CD4-positive, alpha-beta T cell treated with Interleukin-17A for 4 hours (primary cell): ENCODE data around the gene KAT8.
"Not testable (repeated sequence)": the region's sequence is repeated elsewhere in the genome, so short reads cannot be mapped to it uniquely, and the experiment has no call there.

Source experiments
- DNase-seq: peaks from one replicate; pipeline ENCODE4 v3.0.0-alpha.2; 2020; ENCODE audit warnings: mixed read lengths

Gene KAT8

DNA sequence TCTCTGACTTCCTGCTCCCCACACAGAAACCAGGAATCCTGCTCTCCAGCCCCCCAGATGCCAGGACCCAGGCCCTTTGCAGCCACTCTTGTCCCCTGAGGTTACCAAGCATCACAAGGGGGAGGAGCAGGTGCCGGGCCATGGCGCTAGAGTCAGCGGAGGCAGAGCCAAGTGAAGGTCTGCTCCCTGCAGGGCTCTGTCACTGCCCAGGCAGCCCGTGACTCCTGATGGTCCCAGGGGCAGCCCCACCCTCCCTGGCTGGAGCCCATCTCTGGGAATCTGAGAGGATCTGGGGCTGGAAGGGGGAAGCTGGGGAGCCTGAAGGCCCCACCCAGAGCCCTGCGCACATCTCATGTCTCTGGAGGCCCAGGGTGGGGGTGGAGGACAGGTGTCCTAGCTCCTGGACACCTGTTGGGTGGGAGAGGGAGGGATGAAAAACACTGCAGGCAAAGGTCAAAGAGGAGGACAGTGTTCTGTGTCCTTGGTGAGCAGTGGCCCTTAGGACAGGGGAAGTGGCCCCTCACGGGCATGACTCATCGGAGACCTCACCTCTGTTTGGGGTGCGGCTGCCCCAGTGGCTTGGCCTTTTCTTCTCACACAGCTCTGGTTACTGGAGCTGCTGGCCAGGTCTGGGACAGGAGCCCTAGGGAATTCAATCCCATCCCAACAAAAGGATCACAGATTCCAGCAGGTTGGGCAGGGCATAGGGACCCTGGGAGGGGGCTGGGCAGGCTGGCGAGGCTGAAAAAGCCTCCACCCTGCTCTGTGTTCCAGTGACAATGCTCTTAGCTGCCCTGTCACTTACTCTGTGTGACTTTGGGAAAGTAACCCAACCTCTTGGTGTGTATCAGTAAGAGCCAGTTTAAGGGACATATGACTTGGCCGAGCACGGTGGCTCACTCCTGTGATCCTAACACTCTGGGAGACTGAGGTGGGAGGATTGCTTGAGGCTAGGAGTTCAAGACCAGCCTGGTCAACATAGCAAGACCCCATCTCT lies 32.7 kb downstream of the KAT8 start, which contains the start of gene PRSS36:
TSS of gene PRSS36 (minus strand) at position 173 of the 997 bp plus-strand sequence. CDS start at position 142, 31 bp downstream.
- DNase-seq: no peak

DNA sequence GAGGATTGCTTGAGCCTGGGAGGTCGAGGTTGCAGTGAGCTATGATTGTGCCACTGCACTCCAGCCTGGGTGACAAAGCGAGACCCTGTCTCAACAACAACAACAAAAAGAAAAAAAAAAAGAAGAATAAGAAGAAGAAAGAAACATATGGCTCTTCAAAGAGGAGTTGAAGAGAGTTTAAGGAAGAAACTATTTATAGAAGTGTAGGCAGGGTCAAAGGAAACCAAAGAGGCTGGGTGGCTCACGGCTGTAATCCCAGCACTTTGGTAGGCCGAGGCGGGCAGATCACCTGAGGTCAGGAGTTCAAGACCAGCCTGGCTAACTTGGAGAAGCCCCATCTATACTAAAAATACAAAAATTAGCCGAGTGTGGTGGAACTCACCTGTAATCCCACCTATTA lies 33.5 kb downstream of the KAT8 start:
- DNase-seq: not testable (repeated sequence)

DNA sequence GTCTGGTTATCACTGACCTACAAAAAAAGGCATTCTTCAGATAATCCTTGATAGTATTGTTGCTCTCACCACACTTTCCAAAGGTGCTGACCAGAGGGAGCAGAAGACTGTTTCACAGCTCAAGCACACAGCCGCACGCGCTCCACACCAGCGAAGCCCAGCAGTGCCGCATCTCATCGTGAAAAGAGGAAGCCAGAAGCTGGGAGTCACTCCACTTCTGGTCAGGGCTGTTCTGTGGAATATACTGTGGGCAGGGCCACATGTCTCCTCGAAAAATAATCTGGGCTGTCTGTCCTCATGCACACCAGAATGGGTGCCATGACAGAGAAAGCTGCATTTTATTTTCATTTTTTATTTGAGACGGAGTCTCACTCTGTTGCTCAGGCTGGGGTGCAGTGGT lies 39.7 kb downstream of the KAT8 start:
- DNase-seq: no peak

DNA sequence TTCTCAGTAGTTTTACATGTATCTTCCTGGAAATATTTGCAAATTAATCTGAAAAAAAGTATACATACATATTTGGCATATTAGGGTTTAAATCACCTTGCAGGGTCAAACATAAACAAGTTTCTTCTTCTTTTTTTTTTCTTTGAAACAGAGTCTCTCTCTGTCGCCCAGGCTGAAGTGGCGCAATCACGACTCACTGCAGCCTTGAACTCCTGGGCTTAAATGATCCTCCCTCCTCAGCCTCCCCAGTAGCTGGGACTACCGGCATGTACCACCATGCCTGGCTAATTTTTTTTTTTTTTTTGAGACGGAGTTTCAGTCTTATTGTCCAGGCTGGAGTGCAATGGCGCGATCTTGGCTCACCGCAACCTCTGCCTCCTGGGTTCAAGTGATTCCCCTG lies 49.9 kb downstream of the KAT8 start:
- no peak for DNase-seq

DNA sequence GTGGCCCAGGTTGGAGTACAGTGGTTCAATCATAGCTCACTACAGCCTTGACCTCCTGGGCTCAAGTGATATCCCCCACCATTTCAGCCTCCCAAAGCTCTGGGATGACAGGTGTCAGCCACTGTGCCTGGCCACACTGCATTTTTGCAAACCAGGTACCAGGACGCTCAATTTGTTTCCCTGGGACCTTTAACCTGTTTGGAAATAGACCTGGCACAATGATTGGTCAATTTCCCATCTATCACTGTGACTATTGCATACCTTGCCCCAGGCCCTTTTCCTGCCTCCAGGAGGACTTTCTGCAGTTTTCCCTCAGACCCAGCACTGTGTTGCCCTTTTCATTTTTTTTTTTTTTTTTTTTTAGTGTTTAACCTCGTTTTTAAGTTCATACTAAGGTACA lies 51.4 kb downstream of the KAT8 start:
- no peak for DNase-seq

DNA sequence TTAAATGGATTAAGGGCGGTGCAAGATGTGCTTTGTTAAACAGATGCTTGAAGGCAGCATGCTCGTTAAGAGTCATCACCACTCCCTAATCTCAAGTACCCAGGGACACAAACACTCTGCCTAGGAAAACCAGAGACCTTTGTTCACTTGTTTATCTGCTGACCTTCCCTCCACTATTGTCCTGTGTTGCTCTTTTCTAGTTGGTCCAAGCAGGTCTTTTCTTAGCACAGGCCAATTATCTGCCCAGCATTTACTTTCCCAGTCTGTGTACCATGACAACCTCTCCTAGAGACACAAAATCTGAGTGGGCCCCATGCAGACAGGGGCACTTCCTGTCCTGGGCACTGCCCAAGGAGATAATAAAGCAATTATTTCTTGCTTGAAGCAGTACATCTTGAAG lies 52.6 kb downstream of the KAT8 start:
- DNase-seq: not testable (repeated sequence)

DNA sequence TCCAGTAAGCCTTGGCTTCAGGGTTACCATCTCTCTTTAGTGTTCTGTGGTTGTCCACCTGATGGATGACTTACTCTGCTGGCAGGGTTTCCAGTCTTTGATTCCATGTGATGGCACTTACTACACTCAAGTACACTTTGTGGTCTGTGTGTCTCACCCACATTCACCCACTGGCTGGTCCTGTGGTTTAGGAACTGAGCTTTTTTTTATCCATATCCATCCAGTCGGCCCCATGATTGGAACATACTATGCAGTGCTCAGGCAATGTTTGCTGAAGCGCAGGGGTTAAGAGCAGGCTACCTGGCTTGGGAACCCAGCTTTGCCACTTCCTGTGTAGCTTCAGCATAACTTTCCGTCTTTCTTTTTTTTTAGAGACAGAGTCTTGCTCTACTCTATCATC lies 59.7 kb downstream of the KAT8 start:
- DNase-seq: peak; percentile 68

DNA sequence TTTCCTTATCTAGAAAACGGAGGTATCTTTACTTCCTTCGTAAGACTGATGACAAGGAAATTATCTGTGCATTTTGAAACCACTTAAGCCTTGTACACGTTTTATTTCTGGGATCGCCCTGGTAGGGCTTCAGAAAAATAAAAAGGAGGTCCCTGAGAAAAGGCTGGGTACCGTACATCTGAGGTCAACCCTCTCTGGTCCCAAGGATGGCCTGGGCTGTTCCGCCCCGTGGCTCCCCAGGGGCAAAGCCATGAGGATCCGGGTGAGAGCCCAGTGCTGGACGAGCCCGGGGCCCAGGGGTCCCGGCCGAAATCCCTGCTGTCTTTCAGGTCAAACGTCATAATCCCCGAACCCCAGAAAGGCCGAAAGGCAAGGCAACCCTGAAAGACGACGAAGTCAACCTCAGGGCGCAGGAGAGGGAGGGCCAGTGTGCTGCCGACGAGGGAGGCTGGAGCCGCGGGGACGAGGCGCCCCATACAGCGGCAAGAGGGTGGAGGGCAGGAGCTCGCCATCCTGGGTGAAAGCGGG lies 61.8 kb downstream of the KAT8 start:
- DNase-seq: no peak

DNA sequence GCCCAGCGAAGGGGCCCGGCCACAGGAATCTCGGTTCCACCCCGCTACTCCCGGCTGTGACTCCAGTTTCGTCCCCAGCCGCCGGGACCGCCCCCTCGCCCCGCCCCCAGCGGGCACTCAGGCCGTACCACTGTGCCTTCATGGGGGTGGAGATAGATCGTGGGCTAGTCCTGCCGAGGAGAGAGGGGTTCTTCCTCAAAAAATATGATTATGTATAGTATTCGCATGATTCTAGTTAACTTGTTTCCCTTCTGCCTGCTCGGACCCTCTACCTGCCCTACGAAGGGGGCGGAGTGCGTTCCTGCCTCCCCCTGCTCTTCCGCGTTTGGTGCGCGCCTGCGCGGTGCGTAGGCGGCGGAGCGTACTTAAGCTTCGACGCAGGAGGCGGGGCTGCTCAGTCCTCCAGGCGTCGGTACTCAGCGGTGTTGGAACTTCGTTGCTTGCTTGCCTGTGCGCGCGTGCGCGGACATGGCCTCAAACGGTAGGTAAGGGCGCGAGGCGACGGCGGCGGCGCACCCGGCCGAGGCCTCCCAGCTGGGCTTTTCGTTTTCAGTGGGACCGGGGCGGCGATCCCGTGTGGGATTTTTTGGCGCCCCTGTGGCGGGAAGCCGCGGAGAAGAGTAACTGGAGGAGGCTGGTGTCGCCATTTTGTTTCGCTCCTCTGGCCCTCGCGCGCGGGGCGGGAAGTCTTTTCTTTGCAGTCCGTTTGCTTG lies 62.4 kb downstream of the KAT8 start, which contains the start of gene FUS:
TSS of gene FUS (plus strand) at position 393 of the 713 bp plus-strand sequence. CDS start at position 469, 76 bp downstream.
- DNase-seq: peak; percentile 93
